ENCODE measurements around the gene PYHIN1. TPM values are rescaled to one million over a fixed set of nuclear protein-coding genes. Genes with fewer than 3 reads are reported as not detected.

The PYHIN1 gene
- total and polyA plus RNA-seq, 7 experiments from 2014 or later, result 8.4 to 48.2 (median 32.1) TPM

DNA sequence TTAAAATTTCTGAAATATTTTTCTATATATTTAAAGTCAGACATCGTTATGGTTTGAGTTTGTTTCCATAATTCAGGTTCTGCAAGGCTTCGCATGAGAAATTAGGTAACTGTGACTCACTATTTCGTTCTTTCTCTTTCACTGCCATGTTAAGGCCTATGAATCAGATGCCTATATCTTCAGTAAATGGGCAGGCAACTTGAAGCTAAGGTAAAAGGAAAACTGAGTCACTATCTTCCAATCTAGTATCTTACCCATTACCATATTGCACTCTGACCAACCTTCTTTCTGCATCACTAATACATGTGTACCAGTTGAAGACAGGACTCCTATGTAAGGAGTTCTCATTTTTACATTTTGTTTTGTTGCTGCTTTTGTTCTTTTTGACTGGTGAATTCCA, 37.8 kb downstream of the PYHIN1 start:
- peaks cover 0 to 23% (median 4%) of the 10 kb centered on the region in 11 donors for H3K9me3 Mint-ChIP-seq
- Histone ChIP-seq H3K9me3 (ENCODE audit: control insufficient read depth in 2 of 3, low read length in 3 of 3) (no peaks in the 10 kb centered on the region), H3K36me3 (ENCODE audit: control insufficient read depth in 2 of 3, insufficient read depth in 3 of 3, low read length in 3 of 3) (no peaks in the 10 kb centered on the region), H3K27ac (ENCODE audit: low read depth, low read length) (no peak overlapping the region), H3K27me3 (ENCODE audit: control insufficient read depth in 2 of 2, insufficient read depth in 2 of 2, low read length in 2 of 2) (no peaks in the 10 kb centered on the region), H3K4me3 (ENCODE audit: low read length) (no peak overlapping the region), H3K4me1 (ENCODE audit: control insufficient read depth in 2 of 2, insufficient read depth in 2 of 2, low read length in 2 of 2) (no peaks in the 10 kb centered on the region)
- no peak for ATAC-seq
- ChIA-PET CTCF (no interaction called here), POLR2A (no interaction called here)
- H3K4me3 Mint-ChIP-seq, result no peak overlapping the region
- peak overlapping the region in 1 of 9 donors; percentile 1 for H3K27ac Mint-ChIP-seq
- no peaks in the 10 kb centered on the region for H3K27me3 Mint-ChIP-seq
- peaks cover 0 to 2% (median 0%) of the 10 kb centered on the region in 7 donors for H3K4me1 Mint-ChIP-seq
- DNase-seq, result no peak
- intact Hi-C loops (cut with micrococcal nuclease), result no loop called here
- peaks cover 0 to 47% (median 5%) of the 10 kb centered on the region in 5 donors for H3K36me3 Mint-ChIP-seq

DNA sequence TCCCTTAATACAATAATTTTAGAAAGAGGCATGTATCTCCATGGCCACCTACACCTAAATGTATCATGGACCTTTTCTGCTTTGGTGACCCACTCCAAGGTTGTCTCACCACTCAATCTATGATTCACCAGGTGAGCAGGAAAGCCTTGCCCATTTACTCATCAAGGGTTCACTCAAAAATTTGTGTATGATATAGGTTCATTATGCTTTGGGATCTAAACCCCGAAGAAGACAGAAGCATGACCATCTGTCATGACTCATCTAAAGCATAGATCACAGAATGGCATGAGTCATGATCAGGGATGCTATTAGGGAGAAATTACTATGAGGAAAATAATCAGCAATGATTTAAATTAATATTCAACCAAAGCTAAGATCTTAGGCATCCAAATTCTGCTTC, 38.5 kb downstream of the PYHIN1 start:
- Mint-ChIP-seq H3K9me3 (peaks cover 0 to 21% (median 3%) of the 10 kb centered on the region in 11 donors), H3K4me3 (no peak overlapping the region), H3K27ac (no peak overlapping the region), H3K27me3 (no peaks in the 10 kb centered on the region), H3K4me1 (peaks cover 0 to 2% (median 0%) of the 10 kb centered on the region in 7 donors), H3K36me3 (peaks cover 0 to 44% (median 5%) of the 10 kb centered on the region in 5 donors)
- Histone ChIP-seq H3K36me3 (ENCODE audit: control insufficient read depth in 2 of 3, insufficient read depth in 3 of 3, low read length in 3 of 3) (no peaks in the 10 kb centered on the region), H3K27ac (ENCODE audit: low read depth, low read length) (no peak overlapping the region), H3K27me3 (ENCODE audit: control insufficient read depth in 2 of 2, insufficient read depth in 2 of 2, low read length in 2 of 2) (no peaks in the 10 kb centered on the region), H3K4me1 (ENCODE audit: control insufficient read depth in 2 of 2, insufficient read depth in 2 of 2, low read length in 2 of 2) (no peaks in the 10 kb centered on the region), H3K9me3 (ENCODE audit: control insufficient read depth in 2 of 3, low read length in 3 of 3) (no peaks in the 10 kb centered on the region), H3K4me3 (ENCODE audit: low read length) (no peak overlapping the region)
- CTCF ChIA-PET, result no interaction called here
- intact Hi-C loops (cut with micrococcal nuclease), result no loop called here
- DNase-seq (no peak), ATAC-seq (no peak)
- POLR2A ChIA-PET, result no interaction called here

DNA sequence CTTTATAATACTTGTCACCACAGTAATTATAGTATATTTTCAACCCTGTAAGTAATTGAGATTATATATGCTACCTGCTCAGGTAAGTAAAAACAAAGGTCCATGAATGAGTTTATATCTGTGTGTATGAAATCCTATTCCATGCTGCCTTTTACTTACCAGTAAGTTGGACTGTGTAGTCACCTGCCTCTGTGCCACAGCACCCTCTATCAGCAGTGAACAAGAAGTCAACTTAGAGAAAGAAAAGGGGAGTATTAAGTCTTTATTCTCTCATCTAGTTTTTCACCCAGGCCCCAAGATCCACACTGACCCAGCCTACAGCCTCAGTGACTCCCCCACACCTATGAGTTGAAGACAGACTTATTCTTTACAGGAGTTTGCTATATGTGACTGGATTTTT, 41.5 kb downstream of the PYHIN1 start:
- ChIA-PET CTCF (no interaction called here), POLR2A (no interaction called here)
- Histone ChIP-seq H3K27me3 (ENCODE audit: control insufficient read depth in 2 of 2, insufficient read depth in 2 of 2, low read length in 2 of 2) (no peaks in the 10 kb centered on the region), H3K36me3 (ENCODE audit: control insufficient read depth in 2 of 3, insufficient read depth in 3 of 3, low read length in 3 of 3) (peaks cover 0 to 5% (median 0%) of the 10 kb centered on the region in 3 experiments), H3K4me3 (ENCODE audit: low read length) (no peak overlapping the region), H3K4me1 (ENCODE audit: control insufficient read depth in 2 of 2, insufficient read depth in 2 of 2, low read length in 2 of 2) (peaks cover 0 to 6% of the 10 kb centered on the region in 2 donors), H3K9me3 (ENCODE audit: control insufficient read depth in 2 of 3, low read length in 3 of 3) (no peaks in the 10 kb centered on the region), H3K27ac (ENCODE audit: low read depth, low read length) (no peak overlapping the region)
- Mint-ChIP-seq H3K4me1 (peaks cover 0 to 6% (median 2%) of the 10 kb centered on the region in 7 donors), H3K4me3 (no peak overlapping the region), H3K9me3 (peaks cover 0 to 10% (median 0%) of the 10 kb centered on the region in 11 donors), H3K27me3 (no peaks in the 10 kb centered on the region), H3K27ac (peak overlapping the region in 2 of 9 donors; percentile 1 to 10), H3K36me3 (peaks cover 0 to 38% (median 11%) of the 10 kb centered on the region in 5 donors)
- intact Hi-C loops (cut with micrococcal nuclease), result no loop called here
- no peak for DNase-seq
- no peak for ATAC-seq

GRCh38 chr1:158976219-158976618, 44.9 kb downstream of the PYHIN1 start:
- DNase-seq (no peak), ATAC-seq (no peak)
- no peak overlapping the region for H3K4me3 Mint-ChIP-seq
- H3K36me3 Mint-ChIP-seq, result peaks cover 0 to 46% (median 17%) of the 10 kb centered on the region in 5 donors
- H3K4me1 Mint-ChIP-seq, result peaks cover 0 to 12% (median 2%) of the 10 kb centered on the region in 7 donors
- H3K4me3 ChIP-seq (ENCODE audit: low read length), result no peak overlapping the region
- no peak overlapping the region for H3K27ac Mint-ChIP-seq
- H3K27me3 Mint-ChIP-seq, result no peaks in the 10 kb centered on the region
- H3K36me3 ChIP-seq (ENCODE audit: control insufficient read depth in 2 of 3, insufficient read depth in 3 of 3, low read length in 3 of 3), result peaks cover 0 to 5% (median 0%) of the 10 kb centered on the region in 3 experiments
- ChIA-PET POLR2A (no interaction called here), CTCF (no interaction called here)
- H3K27me3 ChIP-seq (ENCODE audit: control insufficient read depth in 2 of 2, insufficient read depth in 2 of 2, low read length in 2 of 2), result no peaks in the 10 kb centered on the region
- peaks cover 0 to 20% of the 10 kb centered on the region in 2 donors for H3K4me1 ChIP-seq (ENCODE audit: control insufficient read depth in 2 of 2, insufficient read depth in 2 of 2, low read length in 2 of 2)
- no peaks in the 10 kb centered on the region for H3K9me3 ChIP-seq (ENCODE audit: control insufficient read depth in 2 of 3, low read length in 3 of 3)
- peaks cover 0 to 12% (median 6%) of the 10 kb centered on the region in 11 donors for H3K9me3 Mint-ChIP-seq
- intact Hi-C loops (cut with micrococcal nuclease), result no loop called here
- H3K27ac ChIP-seq (ENCODE audit: low read depth, low read length), result no peak overlapping the region

DNA sequence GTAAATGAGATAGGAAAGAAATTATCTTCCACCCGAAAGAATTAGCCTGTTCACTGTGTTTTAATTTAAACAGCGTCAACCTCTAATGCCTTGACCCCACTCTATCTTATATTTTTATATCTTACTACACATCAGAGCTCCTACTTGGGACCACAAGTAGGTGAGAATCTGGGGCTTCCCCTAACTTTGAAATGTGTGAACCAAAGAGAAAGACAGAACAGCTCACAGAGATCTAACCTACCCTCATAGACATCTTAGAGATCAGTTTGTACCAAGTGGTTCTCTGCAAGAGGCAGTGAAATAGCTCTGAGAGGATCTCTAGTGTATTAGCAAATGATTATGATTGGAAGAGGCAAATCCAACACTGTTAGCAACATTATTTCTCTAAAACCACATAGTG, 47.4 kb downstream of the PYHIN1 start:
- no peak overlapping the region for H3K4me3 ChIP-seq (ENCODE audit: low read length)
- peaks cover 0 to 5% (median 0%) of the 10 kb centered on the region in 3 experiments for H3K36me3 ChIP-seq (ENCODE audit: control insufficient read depth in 2 of 3, insufficient read depth in 3 of 3, low read length in 3 of 3)
- no peaks in the 10 kb centered on the region for H3K27me3 ChIP-seq (ENCODE audit: control insufficient read depth in 2 of 2, insufficient read depth in 2 of 2, low read length in 2 of 2)
- Mint-ChIP-seq H3K27me3 (peaks cover 0 to 10% (median 0%) of the 10 kb centered on the region in 5 donors), H3K36me3 (peaks cover 0 to 52% (median 24%) of the 10 kb centered on the region in 5 donors), H3K9me3 (peaks cover 0 to 32% (median 17%) of the 10 kb centered on the region in 11 donors), H3K4me3 (no peak overlapping the region), H3K27ac (no peak overlapping the region), H3K4me1 (peaks cover 0 to 12% (median 2%) of the 10 kb centered on the region in 7 donors)
- ATAC-seq (peak; percentile 85), DNase-seq (no peak)
- CTCF ChIA-PET, result interaction anchor here (1.0 kb wide), 1 partner anchor 20 kb away, joined by 3 read pairs; no protein-coding TSS in a partner anchor
- H3K9me3 ChIP-seq (ENCODE audit: control insufficient read depth in 2 of 3, low read length in 3 of 3), result no peaks in the 10 kb centered on the region
- intact Hi-C loops (cut with micrococcal nuclease), result no loop called here
- H3K27ac ChIP-seq (ENCODE audit: low read depth, low read length), result no peak overlapping the region
- peaks cover 0 to 20% of the 10 kb centered on the region in 2 donors for H3K4me1 ChIP-seq (ENCODE audit: control insufficient read depth in 2 of 2, insufficient read depth in 2 of 2, low read length in 2 of 2)
- POLR2A ChIA-PET, result no interaction called here

GRCh38 chr1:158979229-158979628, 47.9 kb downstream of the PYHIN1 start:
- Histone ChIP-seq H3K27me3 (ENCODE audit: control insufficient read depth in 2 of 2, insufficient read depth in 2 of 2, low read length in 2 of 2) (no peaks in the 10 kb centered on the region), H3K27ac (ENCODE audit: low read depth, low read length) (no peak overlapping the region), H3K4me1 (ENCODE audit: control insufficient read depth in 2 of 2, insufficient read depth in 2 of 2, low read length in 2 of 2) (peaks cover 0 to 20% of the 10 kb centered on the region in 2 donors), H3K4me3 (ENCODE audit: low read length) (no peak overlapping the region), H3K9me3 (ENCODE audit: control insufficient read depth in 2 of 3, low read length in 3 of 3) (no peaks in the 10 kb centered on the region), H3K36me3 (ENCODE audit: control insufficient read depth in 2 of 3, insufficient read depth in 3 of 3, low read length in 3 of 3) (peaks cover 0 to 5% (median 0%) of the 10 kb centered on the region in 3 experiments)
- ChIA-PET POLR2A (no interaction called here), CTCF (interaction anchor here (1.0 kb wide), 1 partner anchor 19 kb away, joined by 3 read pairs; no protein-coding TSS in a partner anchor)
- no peak for ATAC-seq
- Mint-ChIP-seq H3K9me3 (peaks cover 0 to 37% (median 20%) of the 10 kb centered on the region in 11 donors), H3K4me1 (peaks cover 0 to 15% (median 2%) of the 10 kb centered on the region in 7 donors), H3K27ac (no peak overlapping the region), H3K27me3 (peaks cover 0 to 13% (median 0%) of the 10 kb centered on the region in 5 donors), H3K36me3 (peaks cover 1 to 53% (median 26%) of the 10 kb centered on the region in 5 donors), H3K4me3 (no peak overlapping the region)
- DNase-seq, result no peak
- intact Hi-C loops (cut with micrococcal nuclease), result no loop called here

DNA sequence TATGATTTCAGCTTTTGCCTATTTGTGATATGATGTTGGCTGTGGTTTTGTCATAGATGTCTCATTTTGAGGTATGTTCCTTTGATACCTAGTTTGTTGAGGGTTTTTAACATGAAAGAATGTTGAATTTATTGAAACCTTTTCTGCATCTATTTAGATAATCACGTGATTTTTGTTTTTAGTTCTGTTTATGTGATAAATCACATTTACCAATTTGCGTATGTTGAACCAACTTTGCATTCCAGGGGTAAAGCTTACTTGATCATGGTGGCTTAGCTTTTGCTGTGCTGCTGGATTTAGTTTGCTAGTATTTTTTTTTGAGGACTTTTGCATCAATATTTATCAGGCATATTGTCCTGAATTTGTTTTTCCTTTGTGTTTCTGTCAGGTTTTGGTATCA, 51.9 kb downstream of the PYHIN1 start:
- peaks cover 0 to 13% (median 0%) of the 10 kb centered on the region in 7 donors for H3K4me1 Mint-ChIP-seq
- peaks cover 0 to 10% of the 10 kb centered on the region in 2 donors for H3K4me1 ChIP-seq (ENCODE audit: control insufficient read depth in 2 of 2, insufficient read depth in 2 of 2, low read length in 2 of 2)
- H3K9me3 ChIP-seq (ENCODE audit: control insufficient read depth in 2 of 3, low read length in 3 of 3), result no peaks in the 10 kb centered on the region
- H3K36me3 ChIP-seq (ENCODE audit: control insufficient read depth in 2 of 3, insufficient read depth in 3 of 3, low read length in 3 of 3), result no peaks in the 10 kb centered on the region
- intact Hi-C loops (cut with micrococcal nuclease), result no loop called here
- no peaks in the 10 kb centered on the region for H3K27me3 ChIP-seq (ENCODE audit: control insufficient read depth in 2 of 2, insufficient read depth in 2 of 2, low read length in 2 of 2)
- ATAC-seq (no peak), DNase-seq (no peak)
- no peak overlapping the region for H3K27ac ChIP-seq (ENCODE audit: low read depth, low read length)
- H3K36me3 Mint-ChIP-seq, result peaks cover 8 to 61% (median 41%) of the 10 kb centered on the region in 5 donors
- CTCF ChIA-PET, result no interaction called here
- peaks cover 0 to 52% (median 30%) of the 10 kb centered on the region in 11 donors for H3K9me3 Mint-ChIP-seq
- H3K4me3 ChIP-seq (ENCODE audit: low read length), result no peak overlapping the region
- H3K27me3 Mint-ChIP-seq, result peaks cover 0 to 17% (median 0%) of the 10 kb centered on the region in 5 donors
- H3K27ac Mint-ChIP-seq, result no peak overlapping the region
- no peak overlapping the region for H3K4me3 Mint-ChIP-seq
- POLR2A ChIA-PET, result no interaction called here

All from naive thymus-derived CD4-positive, alpha-beta T cell (primary cell).